Keratinocyte (primary cell): ENCODE data around the gene DCDC1. TPM values are rescaled to one million over a fixed set of nuclear protein-coding genes. Genes with fewer than 3 reads are reported as not detected.

Experiments
- DNase-seq: peaks from one replicate; pipeline ENCODE4 v3.0.0-alpha.2; 2011; ENCODE audit warnings: low read depth, missing footprints, low spot score
- FAIRE-seq: peaks from 2 replicates; lab custom pipeline; 2011; peaks lifted over from hg19 to GRCh38; lab: Jason Lieb, UNC
- H2AFZ ChIP-seq: 2 replicates; pipeline ENCODE4 v1.6.0; 2012; ENCODE audit warnings: low read length, control low read depth, inconsistent platforms; ENCODE audit not compliant: control insufficient read depth
- H3K27ac ChIP-seq: 2 replicates; pipeline ENCODE4 v1.5.1; 2011; ENCODE audit warnings: low read length; ENCODE audit not compliant: control insufficient read depth, insufficient read depth
- H3K27me3 ChIP-seq: 3 replicates; pipeline ENCODE4 v1.6.0; 2011; ENCODE audit warnings: low read length; ENCODE audit not compliant: control insufficient read depth, insufficient read depth; ENCODE audit errors: extremely low read depth
- H3K36me3 ChIP-seq, 2 experiments: 2 replicates in 1 of 2; 3 replicates in 1 of 2; pipeline ENCODE4 v1.5.1; 2011; ENCODE audit warnings: low read length in 2 of 2, mild to moderate bottlenecking in 1 of 2; ENCODE audit not compliant: control insufficient read depth in 2 of 2, insufficient read depth in 2 of 2; ENCODE audit errors: extremely low read depth in 1 of 2
- H3K4me1 ChIP-seq: 3 replicates; pipeline ENCODE4 v1.5.1; 2011; ENCODE audit warnings: low read length; ENCODE audit not compliant: control insufficient read depth, insufficient read depth; ENCODE audit errors: extremely low read depth
- H3K4me2 ChIP-seq: 3 replicates; pipeline ENCODE4 v1.6.0; 2011; ENCODE audit warnings: low read depth, low read length; ENCODE audit not compliant: control insufficient read depth, insufficient read depth; ENCODE audit errors: extremely low read depth
- H3K4me3 ChIP-seq, 3 experiments: fragments of 200-600 bp in 1 of 3; sonication (generic) in 1 of 3; 2 replicates in 2 of 3; 3 replicates in 1 of 3; pipeline ENCODE4 v1.5.1; 2011 to 2016; ENCODE audit warnings: low read length in 3 of 3, mild to moderate bottlenecking in 3 of 3, control low read depth in 2 of 3, inconsistent platforms in 1 of 3, low read depth in 1 of 3, mixed read lengths in 1 of 3, mixed run types in 1 of 3, moderate library complexity in 1 of 3; ENCODE audit not compliant: control insufficient read depth in 2 of 3, insufficient read depth in 2 of 3; ENCODE audit errors: extremely low read depth in 1 of 3
- H3K79me2 ChIP-seq: 2 replicates; pipeline ENCODE4 v1.6.0; 2012; ENCODE audit warnings: low read length; ENCODE audit not compliant: control insufficient read depth, insufficient read depth
- H3K9ac ChIP-seq: 3 replicates; pipeline ENCODE4 v1.6.0; 2011; ENCODE audit warnings: low read length; ENCODE audit not compliant: control insufficient read depth, insufficient read depth; ENCODE audit errors: extremely low read depth
- H3K9me1 ChIP-seq: 3 replicates; pipeline ENCODE4 v1.6.0; 2011; ENCODE audit warnings: low read length; ENCODE audit not compliant: control insufficient read depth, insufficient read depth; ENCODE audit errors: extremely low read depth
- H3K9me3 ChIP-seq: 2 replicates; pipeline ENCODE4 v1.5.1; 2012; ENCODE audit warnings: low read depth, low read length; ENCODE audit not compliant: control insufficient read depth
- H4K20me1 ChIP-seq: 3 replicates; pipeline ENCODE4 v1.6.0; 2011; ENCODE audit warnings: low read length; ENCODE audit not compliant: control insufficient read depth, insufficient read depth; ENCODE audit errors: extremely low read depth
- CTCF ChIP-seq, 3 experiments: IDR thresholded peaks in 1 of 3; conservative IDR thresholded peaks in 1 of 3; optimal IDR thresholded peaks in 1 of 3; 2 replicates in 2 of 3; 3 replicates in 1 of 3; pipeline versions ENCODE3 to v1.5.1; 2011; ENCODE audit warnings: low read length in 3 of 3, mild to moderate bottlenecking in 3 of 3, moderate library complexity in 2 of 3, control low read depth in 1 of 3, inconsistent platforms in 1 of 3; ENCODE audit not compliant: insufficient read depth in 2 of 3; ENCODE audit errors: extremely low read depth in 1 of 3
- EZH2 ChIP-seq: IDR thresholded peaks from one replicate; pipeline ENCODE4 v1.6.1; 2012; ENCODE audit warnings: inconsistent platforms, mild to moderate bottlenecking, low read length, moderate library complexity
- dilution Hi-C: fragments of 300-500 bp; cut with MboI; formaldehyde crosslinking; loops from one replicate; pipeline ENCODE4 v1.7.0; 2020; ENCODE audit warnings: low sequenced_read_pairs; ENCODE audit not compliant: extremely low pct_ligation_motif_present
- polyA plus RNA-seq, 5 experiments: library from polyadenylated mRNA; depleted of rRNA in 3 of 5; stranded (reverse) in 3 of 5; stranded (forward) in 1 of 5; unstranded in 1 of 5; fragments of >200 nt; gene quantifications; 1 replicate in 1 of 5; 2 replicates in 3 of 5; 3 replicates in 1 of 5; pipeline versions ENCODE4 v1.2.1 to v1.2.3, GENCODE V29; 2011 to 2012; ENCODE audit warnings: missing spikeins in 2 of 5, low read depth in 1 of 5, low replicate concordance in 1 of 5

The DCDC1 gene
- polyA plus RNA-seq, 1 donor (not counting 4 experiments of a cell fraction or from before 2014, with no cell fraction given) = 0.08 TPM

GRCh38 chr11:31355131-31355530, 14.4 kb downstream of the DCDC1 start:
- DNase-seq = no peak
- no peak overlapping the region for H3K4me3 ChIP-seq
- no peak overlapping the region for H3K9ac ChIP-seq
- dilution Hi-C loops = no loop called here
- no peaks in the 10 kb centered on the region for H3K79me2 ChIP-seq
- no peak overlapping the region for H3K27ac ChIP-seq
- no peaks in the 10 kb centered on the region for H3K9me3 ChIP-seq
- H3K4me1 ChIP-seq = no peaks in the 10 kb centered on the region
- FAIRE-seq = no peak
- H3K36me3 ChIP-seq = no peaks in the 10 kb centered on the region
- H3K27me3 ChIP-seq = no peaks in the 10 kb centered on the region
- no peak overlapping the region for H3K4me2 ChIP-seq
- TF ChIP-seq CTCF (optimal IDR thresholded peaks at IDR 0.05 in 1 of 3, IDR thresholded peaks at IDR 0.05 in 1 of 3, conservative IDR thresholded peaks at IDR 0.05 in 1 of 3; ENCODE audit: extremely low read depth in 1 of 3, insufficient read depth in 2 of 3, low read length in 3 of 3) = no peak
- TF ChIP-seq EZH2 = no peak
- H2AFZ ChIP-seq = no peak overlapping the region
- no peaks in the 10 kb centered on the region for H3K9me1 ChIP-seq
- H4K20me1 ChIP-seq = no peaks in the 10 kb centered on the region

- H3K9me1 ChIP-seq = no peaks in the 10 kb centered on the region
- no peak overlapping the region for H3K27ac ChIP-seq
- H3K9ac ChIP-seq = no peak overlapping the region
- H3K4me2 ChIP-seq = no peak overlapping the region
- no peaks in the 10 kb centered on the region for H4K20me1 ChIP-seq
- H3K4me1 ChIP-seq = no peaks in the 10 kb centered on the region
- H3K27me3 ChIP-seq = no peaks in the 10 kb centered on the region
- dilution Hi-C loops = no loop called here
- TF ChIP-seq CTCF (optimal IDR thresholded peaks at IDR 0.05 in 1 of 3, IDR thresholded peaks at IDR 0.05 in 1 of 3, conservative IDR thresholded peaks at IDR 0.05 in 1 of 3; ENCODE audit: extremely low read depth in 1 of 3, insufficient read depth in 2 of 3, low read length in 3 of 3) = no peak
- no peak for TF ChIP-seq EZH2
- no peak for DNase-seq
- FAIRE-seq = no peak
- no peak overlapping the region for H2AFZ ChIP-seq
- H3K4me3 ChIP-seq = no peak overlapping the region
- H3K36me3 ChIP-seq = no peaks in the 10 kb centered on the region
- no peaks in the 10 kb centered on the region for H3K9me3 ChIP-seq
- H3K79me2 ChIP-seq = no peaks in the 10 kb centered on the region
Measured at GRCh38 chr11:31351168-31351567, 18.4 kb downstream of the DCDC1 start.
